ENCODE data around the gene CRYGD.

DNA sequence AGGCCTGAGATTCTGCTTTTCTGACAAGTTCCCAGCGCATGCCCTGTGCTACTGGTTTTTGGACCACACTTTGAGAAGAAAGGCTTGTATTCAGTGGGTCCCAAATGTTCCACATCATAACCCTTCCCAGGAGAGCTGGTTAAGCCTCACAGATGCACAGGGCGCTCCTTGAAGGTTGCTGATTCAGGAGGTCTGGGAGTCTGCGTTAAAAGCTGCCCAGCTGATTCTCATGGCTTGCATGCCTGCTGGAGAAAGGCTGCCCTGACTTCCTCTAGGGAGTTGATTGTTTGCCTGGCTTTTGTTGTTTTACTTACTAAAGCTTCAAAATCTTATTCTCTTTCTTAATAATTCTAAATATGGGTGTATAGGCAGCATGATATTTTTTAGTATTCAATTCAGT is 20.7 kb downstream of the CRYGD start:
- TF ChIP-seq ZFP3 (CRISPR knock-in tag; IDR thresholded peaks at IDR 0.05) = no peak
- no peak for TF ChIP-seq CSDC2 (CRISPR knock-in tag; IDR thresholded peaks at IDR 0.05)
- TF ChIP-seq CREB5 (CRISPR knock-in tag; IDR thresholded peaks at IDR 0.05; ENCODE audit: low read depth) = no peak
- no peak for TF ChIP-seq PATZ1 (CRISPR knock-in tag; IDR thresholded peaks at IDR 0.05; ENCODE audit: borderline replicate concordance)
- TF ChIP-seq, protein P1, sequence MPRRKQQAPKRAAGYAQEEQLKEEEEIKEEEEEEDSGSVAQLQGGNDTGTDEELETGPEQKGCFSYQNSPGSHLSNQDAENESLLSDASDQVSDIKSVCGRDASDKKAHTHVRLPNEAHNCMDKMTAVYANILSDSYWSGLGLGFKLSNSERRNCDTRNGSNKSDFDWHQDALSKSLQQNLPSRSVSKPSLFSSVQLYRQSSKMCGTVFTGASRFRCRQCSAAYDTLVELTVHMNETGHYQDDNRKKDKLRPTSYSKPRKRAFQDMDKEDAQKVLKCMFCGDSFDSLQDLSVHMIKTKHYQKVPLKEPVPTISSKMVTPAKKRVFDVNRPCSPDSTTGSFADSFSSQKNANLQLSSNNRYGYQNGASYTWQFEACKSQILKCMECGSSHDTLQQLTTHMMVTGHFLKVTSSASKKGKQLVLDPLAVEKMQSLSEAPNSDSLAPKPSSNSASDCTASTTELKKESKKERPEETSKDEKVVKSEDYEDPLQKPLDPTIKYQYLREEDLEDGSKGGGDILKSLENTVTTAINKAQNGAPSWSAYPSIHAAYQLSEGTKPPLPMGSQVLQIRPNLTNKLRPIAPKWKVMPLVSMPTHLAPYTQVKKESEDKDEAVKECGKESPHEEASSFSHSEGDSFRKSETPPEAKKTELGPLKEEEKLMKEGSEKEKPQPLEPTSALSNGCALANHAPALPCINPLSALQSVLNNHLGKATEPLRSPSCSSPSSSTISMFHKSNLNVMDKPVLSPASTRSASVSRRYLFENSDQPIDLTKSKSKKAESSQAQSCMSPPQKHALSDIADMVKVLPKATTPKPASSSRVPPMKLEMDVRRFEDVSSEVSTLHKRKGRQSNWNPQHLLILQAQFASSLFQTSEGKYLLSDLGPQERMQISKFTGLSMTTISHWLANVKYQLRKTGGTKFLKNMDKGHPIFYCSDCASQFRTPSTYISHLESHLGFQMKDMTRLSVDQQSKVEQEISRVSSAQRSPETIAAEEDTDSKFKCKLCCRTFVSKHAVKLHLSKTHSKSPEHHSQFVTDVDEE (CRISPR knock-in tag; IDR thresholded peaks at IDR 0.05) = no peak
- no peak for TF ChIP-seq TCF4 (CRISPR knock-in tag; IDR thresholded peaks at IDR 0.05; ENCODE audit: borderline replicate concordance)
- no peak for TF ChIP-seq ZNF565 (CRISPR knock-in tag; conservative IDR thresholded peaks at IDR 0.05; ENCODE audit: low read depth)
- TF ChIP-seq, protein P2, sequence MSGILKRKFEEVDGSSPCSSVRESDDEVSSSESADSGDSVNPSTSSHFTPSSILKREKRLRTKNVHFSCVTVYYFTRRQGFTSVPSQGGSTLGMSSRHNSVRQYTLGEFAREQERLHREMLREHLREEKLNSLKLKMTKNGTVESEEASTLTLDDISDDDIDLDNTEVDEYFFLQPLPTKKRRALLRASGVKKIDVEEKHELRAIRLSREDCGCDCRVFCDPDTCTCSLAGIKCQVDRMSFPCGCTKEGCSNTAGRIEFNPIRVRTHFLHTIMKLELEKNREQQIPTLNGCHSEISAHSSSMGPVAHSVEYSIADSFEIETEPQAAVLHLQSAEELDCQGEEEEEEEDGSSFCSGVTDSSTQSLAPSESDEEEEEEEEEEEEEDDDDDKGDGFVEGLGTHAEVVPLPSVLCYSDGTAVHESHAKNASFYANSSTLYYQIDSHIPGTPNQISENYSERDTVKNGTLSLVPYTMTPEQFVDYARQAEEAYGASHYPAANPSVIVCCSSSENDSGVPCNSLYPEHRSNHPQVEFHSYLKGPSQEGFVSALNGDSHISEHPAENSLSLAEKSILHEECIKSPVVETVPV (CRISPR knock-in tag; IDR thresholded peaks at IDR 0.05) = no peak
- no peak for TF ChIP-seq ZFP30 (CRISPR knock-in tag; IDR thresholded peaks at IDR 0.05)
- no peak for TF ChIP-seq BACH2 (CRISPR knock-in tag; IDR thresholded peaks at IDR 0.05; ENCODE audit: borderline replicate concordance)
- TF ChIP-seq ZNF8 (CRISPR knock-in tag; IDR thresholded peaks at IDR 0.05) = no peak
- TF ChIP-seq SNAI2 (CRISPR knock-in tag; IDR thresholded peaks at IDR 0.05) = no peak
- no peak for TF ChIP-seq ISL1 (CRISPR knock-in tag; IDR thresholded peaks at IDR 0.05)

All from SK-N-SH treated with all-trans-retinoic acid at 6 μM for 48 hours (cell line).